ENCODE measurements around the gene SUCO. TPM values are rescaled to one million over a fixed set of nuclear protein-coding genes. Genes with fewer than 3 reads are reported as not detected.

The SUCO gene
- total and polyA plus RNA-seq, 2 of the 13 experiments (the other 11 are each of a cell fraction or from before 2014, with no cell fraction given), result 12.6 to 25.5 TPM

DNA sequence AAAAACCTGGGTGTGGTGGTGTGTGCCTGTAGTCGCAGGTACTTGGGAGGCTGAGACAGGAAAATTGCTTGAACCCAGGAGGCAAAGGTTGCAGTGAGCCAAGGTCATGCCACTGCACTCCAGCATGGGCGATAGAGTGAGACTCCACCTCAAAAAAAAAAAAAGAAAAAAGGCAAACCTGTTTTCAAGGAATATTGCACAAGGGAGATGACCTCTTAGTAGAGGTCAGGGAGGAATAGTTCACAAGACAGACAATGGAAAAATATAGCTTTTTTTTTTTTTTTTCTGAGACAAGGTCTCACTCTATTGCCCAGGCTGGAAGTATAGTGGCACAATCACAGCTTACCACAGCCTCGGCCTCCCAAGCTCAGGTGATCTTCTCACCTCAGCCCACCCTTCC lies 22.5 kb upstream of the SUCO start (continued):
- TF ChIP-seq, protein P1, sequence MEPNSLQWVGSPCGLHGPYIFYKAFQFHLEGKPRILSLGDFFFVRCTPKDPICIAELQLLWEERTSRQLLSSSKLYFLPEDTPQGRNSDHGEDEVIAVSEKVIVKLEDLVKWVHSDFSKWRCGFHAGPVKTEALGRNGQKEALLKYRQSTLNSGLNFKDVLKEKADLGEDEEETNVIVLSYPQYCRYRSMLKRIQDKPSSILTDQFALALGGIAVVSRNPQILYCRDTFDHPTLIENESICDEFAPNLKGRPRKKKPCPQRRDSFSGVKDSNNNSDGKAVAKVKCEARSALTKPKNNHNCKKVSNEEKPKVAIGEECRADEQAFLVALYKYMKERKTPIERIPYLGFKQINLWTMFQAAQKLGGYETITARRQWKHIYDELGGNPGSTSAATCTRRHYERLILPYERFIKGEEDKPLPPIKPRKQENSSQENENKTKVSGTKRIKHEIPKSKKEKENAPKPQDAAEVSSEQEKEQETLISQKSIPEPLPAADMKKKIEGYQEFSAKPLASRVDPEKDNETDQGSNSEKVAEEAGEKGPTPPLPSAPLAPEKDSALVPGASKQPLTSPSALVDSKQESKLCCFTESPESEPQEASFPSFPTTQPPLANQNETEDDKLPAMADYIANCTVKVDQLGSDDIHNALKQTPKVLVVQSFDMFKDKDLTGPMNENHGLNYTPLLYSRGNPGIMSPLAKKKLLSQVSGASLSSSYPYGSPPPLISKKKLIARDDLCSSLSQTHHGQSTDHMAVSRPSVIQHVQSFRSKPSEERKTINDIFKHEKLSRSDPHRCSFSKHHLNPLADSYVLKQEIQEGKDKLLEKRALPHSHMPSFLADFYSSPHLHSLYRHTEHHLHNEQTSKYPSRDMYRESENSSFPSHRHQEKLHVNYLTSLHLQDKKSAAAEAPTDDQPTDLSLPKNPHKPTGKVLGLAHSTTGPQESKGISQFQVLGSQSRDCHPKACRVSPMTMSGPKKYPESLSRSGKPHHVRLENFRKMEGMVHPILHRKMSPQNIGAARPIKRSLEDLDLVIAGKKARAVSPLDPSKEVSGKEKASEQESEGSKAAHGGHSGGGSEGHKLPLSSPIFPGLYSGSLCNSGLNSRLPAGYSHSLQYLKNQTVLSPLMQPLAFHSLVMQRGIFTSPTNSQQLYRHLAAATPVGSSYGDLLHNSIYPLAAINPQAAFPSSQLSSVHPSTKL (CRISPR knock-in tag; IDR thresholded peaks at IDR 0.05), result peak; percentile 59
- TF ChIP-seq, protein P2, sequence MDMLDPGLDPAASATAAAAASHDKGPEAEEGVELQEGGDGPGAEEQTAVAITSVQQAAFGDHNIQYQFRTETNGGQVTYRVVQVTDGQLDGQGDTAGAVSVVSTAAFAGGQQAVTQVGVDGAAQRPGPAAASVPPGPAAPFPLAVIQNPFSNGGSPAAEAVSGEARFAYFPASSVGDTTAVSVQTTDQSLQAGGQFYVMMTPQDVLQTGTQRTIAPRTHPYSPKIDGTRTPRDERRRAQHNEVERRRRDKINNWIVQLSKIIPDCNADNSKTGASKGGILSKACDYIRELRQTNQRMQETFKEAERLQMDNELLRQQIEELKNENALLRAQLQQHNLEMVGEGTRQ (IDR thresholded peaks at IDR 0.05; ENCODE audit: low read depth, low read length), result no peak
- TF ChIP-seq, protein P2 (CRISPR knock-in tag; IDR thresholded peaks at IDR 0.05; ENCODE audit: borderline replicate concordance), result no peak
- TF ChIP-seq SOX6 (IDR thresholded peaks at IDR 0.05) (no peak), SOX6 (CRISPR knock-in tag; IDR thresholded peaks at IDR 0.05) (peak; percentile 19; the same call in 1 of the 2 replicates), PHF20 (CRISPR knock-in tag; IDR thresholded peaks at IDR 0.05) (no peak), CEBPB (IDR thresholded peaks at IDR 0.05; ENCODE audit: borderline replicate concordance, low read depth, low read length) (peak; percentile 10; the same call in 1 of the 2 replicates), NR2F2 (IDR thresholded peaks at IDR 0.05; ENCODE audit: borderline replicate concordance, low read depth) (0 out of 2 replicates have a peak, but pooled peaks have one; percentile 46), LCORL (IDR thresholded peaks at IDR 0.05) (no peak), LCORL (CRISPR knock-in tag; IDR thresholded peaks at IDR 0.05) (no peak), RBM39 (IDR thresholded peaks at IDR 0.05; ENCODE audit: low read depth, low read length, poor library complexity, severe bottlenecking) (no peak), HNRNPK (IDR thresholded peaks at IDR 0.05; ENCODE audit: low read depth, low read length, poor library complexity, severe bottlenecking) (no peak), NFRKB (IDR thresholded peaks at IDR 0.05) (no peak), RXRB (CRISPR knock-in tag; IDR thresholded peaks at IDR 0.05; ENCODE audit: borderline replicate concordance) (peak; percentile 72; the same call in 1 of the 2 replicates), SKI (IDR thresholded peaks at IDR 0.05; ENCODE audit: partially characterized antibody) (peak; percentile 27)
- TF ChIP-seq, protein P3, sequence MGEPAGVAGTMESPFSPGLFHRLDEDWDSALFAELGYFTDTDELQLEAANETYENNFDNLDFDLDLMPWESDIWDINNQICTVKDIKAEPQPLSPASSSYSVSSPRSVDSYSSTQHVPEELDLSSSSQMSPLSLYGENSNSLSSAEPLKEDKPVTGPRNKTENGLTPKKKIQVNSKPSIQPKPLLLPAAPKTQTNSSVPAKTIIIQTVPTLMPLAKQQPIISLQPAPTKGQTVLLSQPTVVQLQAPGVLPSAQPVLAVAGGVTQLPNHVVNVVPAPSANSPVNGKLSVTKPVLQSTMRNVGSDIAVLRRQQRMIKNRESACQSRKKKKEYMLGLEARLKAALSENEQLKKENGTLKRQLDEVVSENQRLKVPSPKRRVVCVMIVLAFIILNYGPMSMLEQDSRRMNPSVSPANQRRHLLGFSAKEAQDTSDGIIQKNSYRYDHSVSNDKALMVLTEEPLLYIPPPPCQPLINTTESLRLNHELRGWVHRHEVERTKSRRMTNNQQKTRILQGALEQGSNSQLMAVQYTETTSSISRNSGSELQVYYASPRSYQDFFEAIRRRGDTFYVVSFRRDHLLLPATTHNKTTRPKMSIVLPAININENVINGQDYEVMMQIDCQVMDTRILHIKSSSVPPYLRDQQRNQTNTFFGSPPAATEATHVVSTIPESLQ (CRISPR knock-in tag; conservative IDR thresholded peaks at IDR 0.05), result no peak
- TF ChIP-seq, protein P4, sequence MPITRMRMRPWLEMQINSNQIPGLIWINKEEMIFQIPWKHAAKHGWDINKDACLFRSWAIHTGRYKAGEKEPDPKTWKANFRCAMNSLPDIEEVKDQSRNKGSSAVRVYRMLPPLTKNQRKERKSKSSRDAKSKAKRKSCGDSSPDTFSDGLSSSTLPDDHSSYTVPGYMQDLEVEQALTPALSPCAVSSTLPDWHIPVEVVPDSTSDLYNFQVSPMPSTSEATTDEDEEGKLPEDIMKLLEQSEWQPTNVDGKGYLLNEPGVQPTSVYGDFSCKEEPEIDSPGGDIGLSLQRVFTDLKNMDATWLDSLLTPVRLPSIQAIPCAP (CRISPR knock-in tag; IDR thresholded peaks at IDR 0.05; ENCODE audit: low read depth), result no peak
- TF ChIP-seq, protein P5, sequence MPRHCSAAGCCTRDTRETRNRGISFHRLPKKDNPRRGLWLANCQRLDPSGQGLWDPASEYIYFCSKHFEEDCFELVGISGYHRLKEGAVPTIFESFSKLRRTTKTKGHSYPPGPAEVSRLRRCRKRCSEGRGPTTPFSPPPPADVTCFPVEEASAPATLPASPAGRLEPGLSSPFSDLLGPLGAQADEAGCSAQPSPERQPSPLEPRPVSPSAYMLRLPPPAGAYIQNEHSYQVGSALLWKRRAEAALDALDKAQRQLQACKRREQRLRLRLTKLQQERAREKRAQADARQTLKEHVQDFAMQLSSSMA (CRISPR knock-in tag; IDR thresholded peaks at IDR 0.05), result no peak
- TF ChIP-seq, protein P6, sequence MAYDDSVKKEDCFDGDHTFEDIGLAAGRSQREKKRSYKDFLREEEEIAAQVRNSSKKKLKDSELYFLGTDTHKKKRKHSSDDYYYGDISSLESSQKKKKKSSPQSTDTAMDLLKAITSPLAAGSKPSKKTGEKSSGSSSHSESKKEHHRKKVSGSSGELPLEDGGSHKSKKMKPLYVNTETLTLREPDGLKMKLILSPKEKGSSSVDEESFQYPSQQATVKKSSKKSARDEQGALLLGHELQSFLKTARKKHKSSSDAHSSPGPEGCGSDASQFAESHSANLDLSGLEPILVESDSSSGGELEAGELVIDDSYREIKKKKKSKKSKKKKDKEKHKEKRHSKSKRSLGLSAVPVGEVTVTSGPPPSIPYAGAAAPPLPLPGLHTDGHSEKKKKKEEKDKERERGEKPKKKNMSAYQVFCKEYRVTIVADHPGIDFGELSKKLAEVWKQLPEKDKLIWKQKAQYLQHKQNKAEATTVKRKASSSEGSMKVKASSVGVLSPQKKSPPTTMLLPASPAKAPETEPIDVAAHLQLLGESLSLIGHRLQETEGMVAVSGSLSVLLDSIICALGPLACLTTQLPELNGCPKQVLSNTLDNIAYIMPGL (CRISPR knock-in tag; IDR thresholded peaks at IDR 0.05; ENCODE audit: borderline replicate concordance in 1 of 2, low read depth in 1 of 2), result no peak

Data from HepG2 (cell line).